Vagina (tissue), 2 donors: ENCODE measurements around the gene TNS3.

ENCODE experiments used
- POLR2AphosphoS5 ChIP-seq, 2 donors: sonication (generic); formaldehyde crosslinking; IDR thresholded peaks; one replicate each; pipeline ENCODE4 v1.9.0; 2017; ENCODE audit warnings: antibody characterized with exemption in 2 of 2, mild to moderate bottlenecking in 2 of 2, low read depth in 1 of 2; ENCODE audit not compliant: insufficient read depth in 1 of 2
- TF ChIP-seq, protein P1 (sequence below), 3 experiments: fragments of 450-650 bp in 2 of 3; fragments of 200-600 bp in 1 of 3; sonication (generic) in 1 of 3; IDR thresholded peaks; one replicate each; pipeline ENCODE4 v1.5.1; 2017 to 2019; ENCODE audit warnings: antibody characterized with exemption in 3 of 3, mild to moderate bottlenecking in 2 of 3, moderate library complexity in 2 of 3

DNA sequence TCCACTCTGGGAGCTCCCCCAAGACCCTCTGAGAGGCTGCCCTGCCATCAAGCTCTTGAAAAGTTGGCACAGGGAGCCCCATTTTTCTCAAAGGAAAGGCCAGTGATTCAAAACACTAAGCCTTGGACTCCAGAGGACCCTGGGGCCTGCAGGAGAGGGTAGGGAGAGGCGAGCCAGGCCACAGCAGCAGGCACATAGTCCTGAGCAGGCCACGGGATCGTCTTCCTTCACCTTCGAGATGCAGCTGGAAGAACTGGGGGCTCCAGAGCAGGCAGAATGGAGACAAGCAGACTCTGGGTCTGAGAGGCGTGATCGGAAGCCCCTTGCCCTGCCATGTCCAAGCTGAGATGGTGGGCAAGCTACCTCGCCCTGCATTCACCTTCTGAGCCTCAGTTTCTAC lies 13.9 kb downstream of the TNS3 start:
- TF ChIP-seq, protein P1, sequence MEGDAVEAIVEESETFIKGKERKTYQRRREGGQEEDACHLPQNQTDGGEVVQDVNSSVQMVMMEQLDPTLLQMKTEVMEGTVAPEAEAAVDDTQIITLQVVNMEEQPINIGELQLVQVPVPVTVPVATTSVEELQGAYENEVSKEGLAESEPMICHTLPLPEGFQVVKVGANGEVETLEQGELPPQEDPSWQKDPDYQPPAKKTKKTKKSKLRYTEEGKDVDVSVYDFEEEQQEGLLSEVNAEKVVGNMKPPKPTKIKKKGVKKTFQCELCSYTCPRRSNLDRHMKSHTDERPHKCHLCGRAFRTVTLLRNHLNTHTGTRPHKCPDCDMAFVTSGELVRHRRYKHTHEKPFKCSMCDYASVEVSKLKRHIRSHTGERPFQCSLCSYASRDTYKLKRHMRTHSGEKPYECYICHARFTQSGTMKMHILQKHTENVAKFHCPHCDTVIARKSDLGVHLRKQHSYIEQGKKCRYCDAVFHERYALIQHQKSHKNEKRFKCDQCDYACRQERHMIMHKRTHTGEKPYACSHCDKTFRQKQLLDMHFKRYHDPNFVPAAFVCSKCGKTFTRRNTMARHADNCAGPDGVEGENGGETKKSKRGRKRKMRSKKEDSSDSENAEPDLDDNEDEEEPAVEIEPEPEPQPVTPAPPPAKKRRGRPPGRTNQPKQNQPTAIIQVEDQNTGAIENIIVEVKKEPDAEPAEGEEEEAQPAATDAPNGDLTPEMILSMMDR (IDR thresholded peaks at IDR 0.05): no peak
- TF ChIP-seq POLR2AphosphoS5 (IDR thresholded peaks at IDR 0.05; ENCODE audit: insufficient read depth in 1 of 2, low read depth in 1 of 2): no peak
